TTC549 (cell line): ENCODE results near the gene ART4.

Experiments
- FAIRE-seq: peaks from 2 replicates; lab custom pipeline; 2012; peaks lifted over from hg19 to GRCh38; lab: Jason Lieb, UNC

Gene ART4

DNA sequence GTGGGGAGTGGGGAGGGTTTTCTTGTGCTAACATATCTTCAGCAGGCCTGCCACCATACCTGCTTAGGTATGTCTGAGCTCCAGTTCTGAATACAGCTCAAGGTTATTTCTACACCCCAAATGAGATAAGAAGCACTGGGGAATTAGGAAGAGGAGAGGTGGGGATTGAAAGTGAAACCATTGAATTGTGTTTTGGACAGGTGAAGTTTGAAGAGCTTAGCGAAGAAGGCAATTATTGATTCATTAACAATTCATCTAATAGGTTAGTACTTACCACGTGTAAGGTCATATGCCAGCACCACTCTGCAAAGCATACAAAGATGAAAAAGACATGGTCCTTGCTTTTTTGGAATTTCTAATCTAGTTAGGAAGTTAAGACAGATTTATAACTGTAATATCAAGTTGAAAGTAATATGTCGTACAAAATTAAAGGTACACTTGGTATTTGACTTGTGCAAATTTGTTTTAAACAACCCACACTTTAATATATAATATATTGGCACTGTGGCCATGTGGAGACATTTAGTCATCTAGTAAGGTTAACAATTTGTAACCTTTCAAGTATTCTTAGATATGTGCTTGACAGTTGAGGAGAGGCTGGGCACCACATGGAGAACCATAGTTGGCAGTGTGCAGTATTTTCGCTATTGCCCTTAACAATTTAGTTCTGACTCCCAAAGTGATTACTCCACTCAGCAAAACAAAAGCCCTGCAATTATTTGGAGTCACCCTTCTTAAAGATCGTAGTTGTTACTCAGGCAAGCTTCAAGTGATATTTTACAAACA, 33.0 kb downstream of the ART4 start:
- no peak for FAIRE-seq

DNA sequence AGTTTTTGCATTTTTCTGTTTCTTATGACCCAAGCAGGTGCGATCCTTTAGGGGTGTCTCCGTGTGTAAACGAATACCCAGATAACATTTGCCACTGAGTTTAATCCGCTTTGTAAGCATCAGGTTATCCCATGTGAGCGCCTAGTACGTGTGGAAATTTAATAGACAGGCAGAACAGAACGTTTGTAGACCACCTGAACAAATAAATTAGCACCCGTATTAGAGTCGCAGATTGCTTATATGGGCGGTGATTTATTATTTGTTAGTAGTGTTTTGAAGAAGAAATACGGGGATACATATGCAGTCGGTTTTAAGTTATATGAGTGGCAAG, 39.5 kb downstream of the ART4 start:
- no peak for FAIRE-seq

DNA sequence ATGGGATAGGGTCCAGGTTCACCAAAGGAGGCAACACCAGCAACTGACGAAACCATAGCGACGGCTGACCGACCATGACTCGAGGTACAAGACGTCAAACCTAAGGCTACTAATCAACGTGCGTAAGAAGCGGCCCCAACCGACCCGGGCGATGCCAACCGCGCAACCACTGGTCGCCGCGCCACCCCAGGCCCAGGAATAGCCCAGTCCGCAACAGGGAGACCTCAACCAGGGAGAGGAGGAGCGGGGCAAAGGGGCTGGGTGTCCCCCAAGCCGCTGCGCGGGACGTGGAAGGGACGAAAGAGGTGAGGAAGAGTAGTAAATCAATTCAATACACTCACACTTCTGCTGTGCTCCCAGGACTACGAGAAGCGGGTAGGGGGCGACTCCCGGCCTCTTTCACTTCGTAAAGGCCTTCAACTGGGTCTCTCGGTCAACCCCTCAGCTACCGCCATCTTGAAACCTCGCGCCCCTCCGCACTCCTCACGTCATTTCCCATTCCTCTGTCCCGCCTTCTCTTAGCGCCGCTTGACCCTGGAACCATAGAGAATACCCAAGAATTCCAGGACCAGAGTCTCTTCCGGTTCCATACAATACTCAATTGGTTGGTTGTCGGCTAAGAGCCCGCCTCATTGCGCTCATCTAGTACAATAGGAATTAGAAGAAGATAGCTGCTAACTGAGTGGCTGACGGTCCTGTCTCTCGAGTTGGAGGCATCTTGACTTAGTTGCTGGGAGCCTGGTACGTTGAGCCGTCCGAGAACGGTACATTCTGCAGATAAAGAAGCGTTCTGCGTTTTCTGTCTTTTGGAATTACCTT, 40.1 kb downstream of the ART4 start, which contains the start of the genes C12orf60 and WBP11:
Gene C12orf60 (plus strand): TSS at position 660 of the 819 bp plus-strand sequence. CDS start 19,266 bp downstream, outside the sequence.
Gene WBP11 (minus strand): TSS at position 468 of the 819 bp plus-strand sequence. CDS start 2,095 bp downstream, outside the sequence.
- FAIRE-seq, result peak; percentile 99

GRCh38 chr12:14802721-14803010, 40.7 kb downstream of the ART4 start:
- no peak for FAIRE-seq

DNA sequence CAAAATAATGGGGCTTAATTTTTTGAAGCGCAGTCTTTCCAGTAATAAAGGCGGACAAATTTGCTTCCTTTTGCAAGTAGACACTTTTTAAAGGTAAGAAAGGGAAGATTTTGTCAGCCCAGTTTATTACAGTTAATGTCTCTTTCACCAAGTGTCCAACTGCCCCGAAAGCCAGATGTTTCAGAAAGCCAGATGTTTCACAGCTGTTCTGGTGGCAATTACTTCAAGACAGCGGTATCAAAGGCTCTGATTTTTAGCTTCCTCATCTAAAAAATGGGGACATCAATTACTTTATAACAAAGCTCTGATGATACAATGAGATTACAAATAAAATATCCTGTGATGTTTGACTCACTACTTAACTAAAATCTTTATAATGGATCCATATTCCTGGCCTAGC, 41.1 kb downstream of the ART4 start:
- no peak for FAIRE-seq

DNA sequence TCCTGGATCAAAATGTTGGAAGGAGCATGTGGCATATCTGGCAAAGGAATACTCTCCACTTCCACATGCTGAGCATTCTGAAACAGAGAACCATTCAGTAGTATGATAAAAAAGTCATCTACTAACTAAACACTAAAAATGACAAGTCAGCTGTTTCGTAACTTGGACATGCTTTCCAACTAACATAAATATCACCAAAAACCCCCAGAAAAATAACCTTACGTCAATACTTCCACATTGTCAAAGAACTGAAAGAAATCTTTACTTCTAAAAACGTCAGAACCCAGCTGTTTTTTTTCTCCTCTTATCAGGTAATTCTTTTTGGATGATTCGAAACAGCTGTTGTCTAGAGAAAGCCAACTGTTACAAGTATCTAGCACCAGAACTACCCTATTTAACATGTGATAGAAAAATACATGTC, 48.3 kb downstream of the ART4 start:
- no peak for FAIRE-seq

DNA sequence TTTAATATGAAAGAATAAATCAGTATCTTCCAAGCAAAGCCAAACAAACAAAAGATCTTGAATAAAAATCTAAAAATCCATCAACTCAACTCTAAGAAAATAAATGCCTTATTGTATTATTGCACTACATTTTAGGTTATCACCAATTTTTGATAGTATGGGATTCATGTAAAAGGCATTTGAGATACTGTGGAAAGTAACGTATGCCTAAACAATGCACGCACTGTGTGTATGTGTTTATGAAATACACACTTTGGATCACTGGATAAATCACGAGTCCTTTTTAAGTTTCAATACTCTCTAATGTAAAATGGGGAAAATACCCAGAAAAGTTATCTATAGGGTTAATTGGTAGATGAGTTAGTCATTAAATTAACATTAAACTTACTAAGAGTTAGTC, 57.8 kb downstream of the ART4 start:
- FAIRE-seq, result no peak

DNA sequence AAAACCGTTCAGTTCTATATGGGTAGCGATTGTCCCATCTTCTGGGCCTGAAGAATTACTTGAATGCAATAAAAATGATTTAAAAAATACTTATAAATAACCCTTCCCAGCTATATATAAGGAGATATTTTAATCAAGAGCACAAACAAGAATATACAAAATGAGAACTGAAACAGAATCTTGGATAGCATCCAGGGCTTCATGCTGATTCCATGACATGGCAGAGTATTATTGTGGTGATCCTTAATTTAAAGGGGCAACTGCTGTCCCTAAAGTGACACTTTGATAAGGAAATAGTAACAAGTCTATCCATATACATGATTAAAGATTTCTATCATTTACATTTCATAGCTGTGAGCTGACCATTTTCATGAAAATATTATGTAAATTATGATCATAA, 58.9 kb downstream of the ART4 start:
- no peak for FAIRE-seq

DNA sequence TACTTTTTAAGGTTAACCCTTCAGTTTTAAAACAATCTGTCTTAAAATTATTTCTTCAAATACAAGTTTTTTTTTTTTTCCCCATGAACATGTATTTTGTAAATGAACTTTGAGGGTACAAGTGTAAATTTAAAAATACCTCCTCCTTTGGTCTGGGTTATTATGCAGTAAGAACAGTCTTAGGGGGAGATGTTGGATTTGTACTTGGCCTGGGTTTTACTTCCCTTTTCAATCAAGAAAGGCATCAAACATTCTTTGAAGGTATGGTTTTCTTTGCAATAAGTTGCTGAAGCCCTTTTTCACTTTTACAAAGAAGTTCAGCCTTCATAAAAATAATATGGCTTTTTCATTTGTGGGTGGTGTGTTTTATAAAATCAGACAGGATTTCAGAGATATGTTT, 60.6 kb downstream of the ART4 start:
- no peak for FAIRE-seq

- FAIRE-seq, result no peak
These were observed 61.8 kb downstream of the ART4 start for GRCh38 chr12:14781563-14781962.

GRCh38 chr12:14780859-14781258, 62.5 kb downstream of the ART4 start:
- no peak for FAIRE-seq

DNA sequence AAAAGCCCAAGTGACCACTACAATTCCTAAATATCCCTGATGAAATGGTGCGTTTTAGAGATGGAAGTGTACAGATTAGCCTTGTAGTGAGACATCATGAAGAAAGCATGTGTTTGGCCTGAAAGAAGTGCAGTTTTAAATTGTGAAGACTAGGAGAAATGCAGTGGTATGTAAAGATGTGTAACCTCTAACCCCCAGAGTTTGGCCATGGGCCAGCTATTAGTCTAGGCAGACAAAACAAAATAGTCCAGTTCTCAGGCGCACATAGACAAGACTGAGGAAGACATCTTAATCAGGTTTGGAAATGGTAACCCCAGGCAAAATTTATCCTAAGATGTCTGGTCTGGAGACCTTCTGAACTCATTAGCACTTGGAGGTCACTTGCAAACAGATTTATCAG, 63.5 kb downstream of the ART4 start:
- no peak for FAIRE-seq

DNA sequence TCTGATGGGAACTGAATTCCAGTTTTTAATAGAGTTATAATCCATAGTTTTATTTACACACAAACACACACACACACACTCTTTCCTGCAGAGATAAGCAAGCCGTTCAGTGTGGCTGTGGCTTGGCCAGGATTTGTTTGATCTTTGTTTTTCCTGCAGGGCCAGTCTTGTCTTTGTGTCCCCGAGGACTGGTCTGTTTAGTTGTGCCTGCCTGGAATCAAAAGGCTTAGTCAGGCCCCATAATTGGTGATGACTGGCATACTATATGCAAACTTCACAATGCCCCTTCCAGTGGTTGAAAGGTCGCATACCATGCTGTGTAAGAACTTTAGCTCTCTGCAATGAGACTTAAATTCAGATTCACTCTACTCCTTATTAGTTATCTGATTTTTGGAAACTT, 66.1 kb downstream of the ART4 start:
- FAIRE-seq, result no peak

- FAIRE-seq, result no peak
These were observed 66.9 kb downstream of the ART4 start for GRCh38 chr12:14776236-14776961.

- FAIRE-seq, result no peak
These were observed 67.7 kb downstream of the ART4 start for GRCh38 chr12:14775636-14775980.
